Measurements from ENCODE around the gene MS4A14.

DNA sequence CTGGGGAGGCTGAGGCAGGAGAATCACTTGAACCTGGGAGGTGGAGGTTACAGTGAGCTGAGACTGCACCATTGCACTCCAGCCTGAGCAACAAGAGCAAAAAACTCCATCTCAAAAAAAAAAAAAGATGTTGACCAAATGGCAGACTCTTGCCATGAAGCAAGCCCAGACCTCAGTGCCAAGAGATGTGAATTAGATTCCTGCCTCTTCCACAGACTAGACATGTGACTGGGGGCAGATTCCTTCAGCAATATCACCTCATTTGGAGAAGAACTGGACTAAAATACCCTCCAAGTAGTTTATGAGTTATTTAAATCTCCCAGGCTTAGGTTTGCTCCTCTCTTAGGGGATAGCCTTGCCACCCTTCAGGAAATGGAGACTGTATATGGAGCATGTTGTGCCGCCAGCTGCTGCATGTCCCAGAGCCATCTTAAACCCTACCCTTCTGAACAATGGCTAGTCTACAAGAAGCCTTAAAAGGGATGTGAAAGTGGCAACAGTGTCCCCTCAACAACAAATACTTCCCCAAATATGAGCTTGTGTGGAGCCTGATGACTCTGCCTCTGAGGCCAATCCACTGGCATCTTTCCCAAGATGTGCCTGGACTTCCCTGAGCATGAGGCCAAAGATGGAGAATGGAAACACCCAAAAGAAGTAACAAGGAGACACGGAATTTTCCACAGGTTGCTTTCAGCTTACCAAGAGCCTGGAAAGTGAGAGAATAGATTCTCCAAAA, 18.7 kb upstream of the MS4A14 start:
- TF ChIP-seq POLR2A (IDR thresholded peaks at IDR 0.05; ENCODE audit: control extremely low read depth in 1 of 2, low read depth in 2 of 2, low read length in 2 of 2) (no peak), CTCF (IDR thresholded peaks at IDR 0.05; ENCODE audit: control extremely low read depth in 1 of 3, insufficient read depth in 1 of 3, low read depth in 1 of 3, low read length in 3 of 3) (no peak), EGR1 (IDR thresholded peaks at IDR 0.05; ENCODE audit: borderline replicate concordance, low read depth, low read length) (no peak), TAF1 (IDR thresholded peaks at IDR 0.05; ENCODE audit: low read depth, low read length) (no peak), EP300 (IDR thresholded peaks at IDR 0.05; ENCODE audit: borderline replicate concordance in 1 of 2, low read depth in 2 of 2, low read length in 2 of 2) (no peak), GABPA (IDR thresholded peaks at IDR 0.05; ENCODE audit: borderline replicate concordance, insufficient read depth, low read length) (no peak), EZH2 (IDR thresholded peaks at IDR 0.05; ENCODE audit: low read depth, low read length, severe bottlenecking) (no peak)
- TF ChIP-seq, protein P1, sequence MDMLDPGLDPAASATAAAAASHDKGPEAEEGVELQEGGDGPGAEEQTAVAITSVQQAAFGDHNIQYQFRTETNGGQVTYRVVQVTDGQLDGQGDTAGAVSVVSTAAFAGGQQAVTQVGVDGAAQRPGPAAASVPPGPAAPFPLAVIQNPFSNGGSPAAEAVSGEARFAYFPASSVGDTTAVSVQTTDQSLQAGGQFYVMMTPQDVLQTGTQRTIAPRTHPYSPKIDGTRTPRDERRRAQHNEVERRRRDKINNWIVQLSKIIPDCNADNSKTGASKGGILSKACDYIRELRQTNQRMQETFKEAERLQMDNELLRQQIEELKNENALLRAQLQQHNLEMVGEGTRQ (IDR thresholded peaks at IDR 0.05; ENCODE audit: low read length), result no peak

Data from H1 (cell line).